Nephron (organoid): ENCODE measurements around the gene TMEM169.

Source experiments
- H3K27ac Mint-ChIP-seq, 3 experiments: 2 replicates each; pipeline ENCODE4 v1.8.0; 2020; ENCODE audit warnings: mixed read lengths in 3 of 3, mild to moderate bottlenecking in 2 of 3, moderate library complexity in 1 of 3
- H3K27me3 Mint-ChIP-seq: 2 replicates; pipeline ENCODE4 v1.8.0; 2021; ENCODE audit warnings: low read depth, mild to moderate bottlenecking, moderate library complexity, mixed read lengths
- H3K36me3 Mint-ChIP-seq: 2 replicates; pipeline ENCODE4 v1.8.0; 2020; ENCODE audit warnings: low read depth, mixed read lengths
- H3K4me1 Mint-ChIP-seq: 2 replicates; pipeline ENCODE4 v1.8.0; 2020; ENCODE audit warnings: mixed read lengths
- H3K4me3 Mint-ChIP-seq, 3 experiments: 2 replicates each; pipeline ENCODE4 v1.8.0; 2020; ENCODE audit warnings: mild to moderate bottlenecking in 3 of 3, mixed read lengths in 3 of 3, moderate library complexity in 2 of 3
- H3K9me3 Mint-ChIP-seq: 2 replicates; pipeline ENCODE4 v1.8.0; 2020; ENCODE audit warnings: mixed read lengths
- CTCF ChIP-seq, 3 experiments: fragments of 200-600 bp; sonication (generic); IDR thresholded peaks; one replicate each; pipeline ENCODE4 v1.5.0; 2021; ENCODE audit warnings: antibody characterized with exemption in 3 of 3; ENCODE audit not compliant: unreplicated experiment in 3 of 3

Gene TMEM169

GRCh38 chr2:216052420-216052819 lies 29.3 kb upstream of the TMEM169 start:
- Mint-ChIP-seq H3K27me3 (no peaks in the 10 kb centered on the region), H3K36me3 (peaks cover 34% of the 10 kb centered on the region), H3K4me1 (peaks cover 8% of the 10 kb centered on the region), H3K9me3 (no peaks in the 10 kb centered on the region), H3K27ac (no peak overlapping the region), H3K4me3 (no peak overlapping the region)
- TF ChIP-seq CTCF (IDR thresholded peaks at IDR 0.05; ENCODE audit: unreplicated experiment in 3 of 3), result no peak

GRCh38 chr2:216055680-216056079 lies 26.0 kb upstream of the TMEM169 start:
- H3K27me3 Mint-ChIP-seq, result no peaks in the 10 kb centered on the region
- no peaks in the 10 kb centered on the region for H3K9me3 Mint-ChIP-seq
- peaks cover 33% of the 10 kb centered on the region for H3K36me3 Mint-ChIP-seq
- no peak overlapping the region for H3K4me3 Mint-ChIP-seq
- no peak for TF ChIP-seq CTCF (IDR thresholded peaks at IDR 0.05; ENCODE audit: unreplicated experiment in 3 of 3)
- peaks cover 12% of the 10 kb centered on the region for H3K4me1 Mint-ChIP-seq
- peak overlapping the region; percentile 40 to 98 (median 47) for H3K27ac Mint-ChIP-seq

- no peak for TF ChIP-seq CTCF (IDR thresholded peaks at IDR 0.05; ENCODE audit: unreplicated experiment in 3 of 3)
- Mint-ChIP-seq H3K27ac (peak overlapping the region; percentile 69 to 98 (median 91)), H3K9me3 (no peaks in the 10 kb centered on the region), H3K4me3 (no peak overlapping the region), H3K36me3 (peaks cover 26% of the 10 kb centered on the region), H3K4me1 (peaks cover 12% of the 10 kb centered on the region), H3K27me3 (no peaks in the 10 kb centered on the region)
Measured at GRCh38 chr2:216056739-216057138, 25.0 kb upstream of the TMEM169 start.

GRCh38 chr2:216057688-216058193 lies 24.0 kb upstream of the TMEM169 start:
- H3K4me3 Mint-ChIP-seq, result peak overlapping the region in 2 of 3 experiments; percentile 48 to 62
- H3K9me3 Mint-ChIP-seq, result no peaks in the 10 kb centered on the region
- H3K27ac Mint-ChIP-seq, result peak overlapping the region; percentile 91 to 98 (median 97)
- no peak for TF ChIP-seq CTCF (IDR thresholded peaks at IDR 0.05; ENCODE audit: unreplicated experiment in 3 of 3)
- peaks cover 30% of the 10 kb centered on the region for H3K36me3 Mint-ChIP-seq
- no peaks in the 10 kb centered on the region for H3K27me3 Mint-ChIP-seq
- H3K4me1 Mint-ChIP-seq, result peaks cover 12% of the 10 kb centered on the region

DNA sequence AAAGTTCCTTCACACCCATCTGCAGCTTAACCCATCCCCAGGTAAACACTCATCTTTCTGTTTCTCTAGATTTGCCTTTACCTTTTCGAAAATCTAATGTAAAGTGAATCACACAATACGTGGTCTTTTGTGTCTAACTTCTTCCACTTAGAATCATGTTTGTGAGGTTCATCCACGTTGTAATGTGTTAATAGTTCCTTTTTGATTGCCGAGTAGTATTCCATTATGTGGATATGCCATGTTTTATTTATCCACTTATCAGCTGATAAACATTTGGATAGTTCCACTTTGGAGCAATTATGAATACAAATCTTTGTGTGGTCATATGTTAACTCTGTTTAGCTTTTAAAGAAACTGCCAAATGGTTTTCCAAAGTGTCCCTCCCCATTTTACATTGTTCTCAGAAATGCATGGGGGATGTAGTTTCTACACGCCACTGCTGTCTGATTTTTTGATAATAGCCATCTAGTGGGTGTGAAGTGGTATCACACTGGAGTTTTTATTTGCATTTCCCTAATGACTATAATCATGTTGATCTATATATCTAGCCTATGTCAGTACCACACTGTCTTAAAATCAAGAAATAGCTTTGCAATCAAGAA lies 22.4 kb upstream of the TMEM169 start:
- peak in 2 of 3 experiments; percentile 23 to 31 for TF ChIP-seq CTCF (IDR thresholded peaks at IDR 0.05; ENCODE audit: unreplicated experiment in 3 of 3)
- peaks cover 12% of the 10 kb centered on the region for H3K4me1 Mint-ChIP-seq
- H3K4me3 Mint-ChIP-seq, result no peak overlapping the region
- no peaks in the 10 kb centered on the region for H3K9me3 Mint-ChIP-seq
- H3K27ac Mint-ChIP-seq, result peak overlapping the region in 2 of 3 experiments; percentile 8 to 98
- H3K36me3 Mint-ChIP-seq, result peaks cover 30% of the 10 kb centered on the region
- H3K27me3 Mint-ChIP-seq, result no peaks in the 10 kb centered on the region
